HG03565 (cell line): ENCODE measurements around the gene PRSS22.

Source experiments
- ATAC-seq: cut with Tn5 transposase; IDR thresholded peaks from one replicate; pipeline ENCODE4 v1.9.1; 2021; ENCODE audit warnings: mild to moderate bottlenecking, moderate library complexity; ENCODE audit not compliant: unreplicated experiment

PRSS22 gene

DNA sequence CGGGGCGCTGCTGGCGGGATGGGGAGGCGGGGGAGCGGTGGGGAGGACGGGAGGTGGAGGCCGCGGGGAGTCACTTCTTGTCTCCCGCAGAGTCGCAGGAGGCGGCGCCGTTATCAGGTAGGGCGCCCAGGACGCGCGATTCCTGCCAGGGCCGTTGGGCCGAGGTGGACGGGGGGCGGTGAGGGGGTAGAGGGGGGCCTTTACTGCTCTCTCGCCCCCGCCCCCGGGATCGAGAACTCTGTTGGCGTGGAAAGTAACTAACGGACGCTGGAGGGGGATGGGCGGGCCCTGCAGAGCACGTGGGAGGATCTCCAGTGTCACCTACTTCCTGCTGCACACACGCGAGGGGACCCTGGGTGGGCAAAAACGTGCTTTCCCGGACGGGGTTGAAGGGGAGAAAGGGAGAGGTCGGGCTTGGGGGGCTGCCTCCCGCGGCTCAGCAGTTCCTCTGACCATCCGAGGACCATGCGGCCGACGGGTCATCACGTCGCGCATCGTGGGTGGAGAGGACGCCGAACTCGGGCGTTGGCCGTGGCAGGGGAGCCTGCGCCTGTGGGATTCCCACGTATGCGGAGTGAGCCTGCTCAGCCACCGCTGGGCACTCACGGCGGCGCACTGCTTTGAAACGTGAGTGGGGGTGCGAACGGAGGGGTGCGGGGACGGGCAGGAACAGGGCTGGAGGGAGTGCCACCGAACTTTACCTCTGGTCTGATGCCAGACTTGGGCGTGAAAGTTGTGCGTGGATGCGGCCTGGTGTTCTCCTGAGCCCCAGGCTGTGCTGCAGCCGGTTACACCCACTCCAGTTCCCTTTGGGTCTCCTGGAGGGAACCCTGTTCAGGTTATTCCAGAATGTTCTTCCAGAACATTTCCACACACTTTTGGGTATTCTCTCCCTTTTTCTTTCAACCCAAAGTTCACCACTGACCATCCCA lies 40.4 kb downstream of the PRSS22 start:
- ATAC-seq = no peak

DNA sequence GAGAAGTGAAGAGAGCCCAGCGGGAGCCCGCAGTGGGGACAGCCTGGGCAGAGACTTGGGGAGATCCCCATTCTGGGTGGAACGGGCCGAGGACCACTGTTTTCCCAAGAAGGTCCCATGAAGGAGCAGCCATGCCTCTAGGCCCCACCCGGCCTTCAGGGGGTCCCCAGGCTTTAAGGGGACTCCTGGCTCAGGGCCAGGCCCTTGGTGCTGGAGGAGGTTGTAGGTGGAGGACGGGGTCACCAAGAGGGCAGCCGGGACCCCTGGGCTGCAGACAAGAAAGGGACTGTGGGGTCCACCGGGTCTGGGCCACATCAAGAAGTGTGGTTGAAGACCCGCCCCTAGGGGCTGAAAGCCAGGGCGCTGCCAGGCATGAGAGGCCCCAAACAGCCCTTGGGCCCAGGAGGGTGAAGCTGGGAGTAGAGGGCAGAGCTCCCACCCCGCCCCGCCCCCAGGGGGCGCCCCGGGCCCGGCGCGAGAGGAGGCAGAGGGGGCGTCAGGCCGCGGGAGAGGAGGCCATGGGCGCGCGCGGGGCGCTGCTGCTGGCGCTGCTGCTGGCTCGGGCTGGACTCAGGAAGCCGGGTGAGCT lies 41.1 kb downstream of the PRSS22 start, which contains the start of gene PRSS21:
Gene PRSS21 (plus strand): TSS at position 487 of the 589 bp plus-strand sequence. CDS start 32 bp downstream, at position 519.
- no peak for ATAC-seq

DNA sequence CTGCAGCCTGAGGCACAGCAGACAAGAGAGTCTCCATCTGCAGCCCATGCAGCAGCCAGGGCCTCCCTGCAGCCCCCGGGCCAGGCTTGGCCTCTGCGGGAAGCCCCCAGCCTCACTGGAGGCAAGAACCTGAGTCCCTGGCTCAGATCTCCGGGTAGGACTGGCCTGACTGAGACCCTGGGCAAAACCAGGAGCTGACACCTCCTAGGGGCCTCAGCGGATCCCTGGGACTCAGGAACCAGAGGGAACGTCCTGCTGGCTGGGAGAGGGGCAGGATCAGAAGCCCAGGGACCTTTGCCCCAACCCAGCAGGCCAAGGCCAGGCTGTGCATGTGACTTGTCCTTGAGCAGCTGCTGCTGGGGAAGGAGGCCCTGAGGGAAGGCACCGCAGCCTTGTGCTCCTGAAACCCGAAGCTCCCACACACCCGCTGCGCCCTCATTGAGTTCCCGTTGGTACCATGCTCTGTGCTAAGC lies 42.6 kb downstream of the PRSS22 start:
- ATAC-seq = no peak

DNA sequence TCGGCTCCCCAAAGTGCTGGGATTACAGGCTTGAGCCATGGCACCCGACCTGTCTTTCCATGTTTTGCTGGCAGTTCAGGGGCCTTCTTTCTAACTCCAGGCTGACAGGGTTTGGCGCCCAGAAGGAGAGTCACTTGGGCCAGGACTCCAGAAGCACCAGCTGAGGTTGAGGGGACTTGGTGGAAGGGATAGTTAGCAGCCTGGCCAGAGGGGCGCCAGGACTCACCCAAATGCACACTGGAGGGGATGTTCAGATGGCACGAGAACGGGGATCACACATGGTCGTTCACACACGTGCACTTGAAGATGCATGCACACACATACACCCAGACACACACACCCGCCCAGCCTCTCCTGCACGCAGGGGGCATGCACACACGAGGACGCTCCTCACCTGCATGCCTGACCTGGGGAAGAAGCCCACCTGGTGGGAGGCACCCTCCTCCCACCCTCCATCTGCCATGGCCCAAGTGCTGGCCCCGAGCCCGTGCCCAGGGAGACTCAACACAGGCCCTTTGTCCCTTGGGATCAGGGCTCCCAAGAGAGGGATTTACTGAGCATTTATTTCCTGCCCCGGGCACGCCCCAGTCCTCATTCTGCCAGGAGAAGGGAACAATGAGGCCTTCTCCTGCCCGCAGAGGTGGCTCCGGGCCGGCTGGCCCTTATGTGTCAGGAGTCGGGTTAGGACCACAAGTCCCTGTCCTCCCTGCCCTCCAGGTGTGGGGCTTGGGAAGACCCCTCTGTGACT lies 43.2 kb downstream of the PRSS22 start:
- ATAC-seq = no peak

DNA sequence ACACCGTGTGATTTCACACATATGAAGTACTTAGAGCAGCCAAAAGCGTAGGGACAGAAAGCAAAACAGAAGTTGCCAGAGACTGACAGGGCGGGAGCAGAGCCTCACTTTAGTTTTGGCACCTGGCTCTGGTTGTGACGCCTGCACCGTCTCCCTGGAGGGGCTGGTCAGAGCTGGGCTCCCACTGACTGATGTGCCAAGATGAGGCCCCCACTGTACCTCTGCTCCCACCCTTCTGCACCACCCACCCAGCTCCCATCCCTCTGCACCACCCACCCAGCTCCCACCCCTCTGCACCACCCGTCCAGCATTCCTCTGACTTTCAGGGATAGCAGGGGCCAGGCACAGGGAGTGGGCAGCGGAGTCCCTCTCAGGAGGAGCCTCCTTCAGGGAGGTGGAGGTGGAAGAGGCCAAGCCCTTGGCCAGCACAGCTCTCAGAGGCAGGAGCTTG lies 44.2 kb downstream of the PRSS22 start:
- no peak for ATAC-seq

DNA sequence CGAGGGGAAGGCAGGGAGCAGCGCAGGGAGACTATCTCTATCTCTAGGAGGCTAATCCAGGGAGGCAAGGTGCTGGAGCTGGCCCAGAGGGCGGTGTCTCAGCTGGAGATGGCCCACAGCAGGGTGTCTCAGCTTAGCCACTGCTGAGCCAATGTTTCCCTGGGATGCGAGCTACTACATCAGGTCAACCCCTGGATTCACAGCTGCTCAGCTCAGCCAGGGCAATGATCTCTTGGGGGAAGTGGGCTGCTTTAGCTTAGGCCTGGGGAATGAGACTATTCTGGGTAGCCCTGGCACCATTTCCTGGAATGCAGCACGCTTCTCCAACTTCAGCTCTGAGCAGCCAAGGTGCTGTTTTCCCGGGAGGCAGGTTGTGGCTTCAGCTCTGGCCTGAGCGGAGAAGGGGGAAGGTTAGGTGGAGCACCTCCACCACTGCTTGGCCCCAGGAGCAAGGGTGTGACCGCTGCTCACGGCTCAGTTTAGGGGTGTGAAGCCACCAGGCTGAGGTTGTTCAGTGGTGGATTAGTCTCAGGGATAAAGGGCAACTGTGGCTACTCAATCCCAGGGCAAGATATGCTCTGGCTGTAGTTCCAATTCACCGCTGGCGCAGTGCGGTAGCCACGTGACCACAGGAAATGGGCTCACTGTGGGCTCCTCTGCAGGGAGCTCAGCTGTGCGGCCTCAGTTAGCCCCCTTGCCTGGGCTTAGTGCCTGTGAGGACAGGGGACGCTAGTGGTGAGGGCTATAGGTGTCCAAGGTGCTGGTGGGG lies 46.1 kb downstream of the PRSS22 start:
- ATAC-seq = no peak

- no peak for ATAC-seq
Observed at GRCh38 chr16:2810651-2811050, 47.3 kb downstream of the PRSS22 start.

- no peak for ATAC-seq
Observed at GRCh38 chr16:2809149-2809760, 48.7 kb downstream of the PRSS22 start.

DNA sequence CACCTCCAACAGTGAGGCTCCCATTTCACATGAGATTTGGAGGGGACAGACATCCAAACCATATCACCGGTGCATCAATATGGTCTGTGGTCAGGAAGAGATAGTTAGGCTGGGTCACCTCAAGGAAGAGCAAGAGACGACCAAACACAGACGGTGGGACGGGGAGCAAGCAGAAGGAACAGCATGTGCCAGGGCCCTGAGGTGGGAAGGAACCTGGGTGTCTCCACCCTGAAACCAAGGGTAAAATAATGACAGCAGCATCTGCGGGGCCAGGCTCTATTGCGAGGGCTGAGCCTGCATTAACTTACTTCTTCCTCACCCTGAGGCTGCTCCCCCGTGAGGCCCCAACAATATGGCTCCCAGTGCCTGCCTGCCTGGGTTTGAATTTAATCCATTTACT lies 49.8 kb downstream of the PRSS22 start:
- ATAC-seq = no peak

GRCh38 chr16:2806286-2806685 lies 51.7 kb downstream of the PRSS22 start:
- ATAC-seq = no peak

- ATAC-seq = no peak
Observed at GRCh38 chr16:2804728-2805127, 53.2 kb downstream of the PRSS22 start.

DNA sequence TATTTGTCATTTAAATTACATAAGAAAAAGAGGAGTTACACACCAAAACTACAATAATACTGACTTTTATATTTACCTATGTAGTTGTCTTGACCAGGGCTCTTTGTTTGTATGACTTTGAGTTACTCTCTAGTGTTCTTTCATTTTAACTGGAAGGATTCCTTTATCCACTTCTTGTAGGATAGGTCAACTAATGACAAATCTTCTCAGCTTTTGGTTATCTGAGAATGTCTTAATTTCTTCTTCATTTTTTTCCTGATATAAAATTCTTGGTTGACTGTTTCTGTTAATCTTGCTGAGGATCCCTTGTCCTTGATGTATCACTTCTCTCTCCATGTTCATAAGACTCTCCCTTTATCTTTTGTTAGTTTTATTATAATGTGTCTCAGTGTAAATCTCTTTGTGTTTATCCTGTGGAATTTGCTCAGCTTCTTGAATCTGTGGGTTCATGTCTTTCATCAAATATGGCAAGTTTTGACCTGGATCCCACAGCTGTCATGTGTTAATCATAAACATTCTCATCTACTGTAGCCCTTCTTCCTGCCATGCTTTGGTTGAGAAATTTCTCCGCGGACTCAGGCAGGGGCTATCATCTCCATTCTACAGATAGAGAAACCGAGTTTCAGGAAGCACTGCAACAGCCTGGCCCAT lies 54.3 kb downstream of the PRSS22 start:
- ATAC-seq = no peak
